Nucleus accumbens (tissue), 56 donors: ENCODE data around the gene SIAH1.
A peak's percentile ranks its signal among the peaks of the same experiment; 100 is the strongest.
"Not testable (repeated sequence)": the region's sequence is repeated elsewhere in the genome, so short reads cannot be mapped to it uniquely, and the experiment has no call there.

Experiments used
- DNase-seq, 56 donors: peaks; one replicate each; lab custom pipeline; 2025; lab: John Stamatoyannopoulos, UW

Gene SIAH1

GRCh38 chr16:48394355-48394703 lies 9.1 kb upstream of the SIAH1 start:
- DNase-seq: peak in 6 of 56 donors; percentile 6 to 40 (median 34)

- peak in 53 of 56 donors; percentile 18 to 85 (median 68) for DNase-seq
Observed at GRCh38 chr16:48393485-48394354, 8.5 kb upstream of the SIAH1 start.

DNA sequence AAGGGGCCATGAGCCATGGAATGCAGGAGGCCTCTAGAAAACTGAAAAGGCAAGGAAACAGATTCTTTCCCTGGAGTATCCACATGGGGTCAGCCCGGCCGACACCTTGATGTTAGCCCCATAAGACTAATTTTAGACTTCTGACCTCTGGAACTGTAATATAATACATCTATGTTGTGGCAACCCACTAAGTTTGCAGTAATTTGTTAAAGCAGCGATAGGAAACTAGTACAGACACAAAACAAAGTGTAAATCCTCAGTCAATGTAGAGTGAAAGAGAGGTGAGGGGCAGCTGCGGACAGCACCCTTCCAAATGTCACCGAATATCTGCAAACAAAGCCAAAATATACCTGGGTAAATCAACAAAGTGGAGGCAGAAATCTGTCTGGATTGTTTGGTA lies 7.2 kb upstream of the SIAH1 start:
- no peak for DNase-seq

DNA sequence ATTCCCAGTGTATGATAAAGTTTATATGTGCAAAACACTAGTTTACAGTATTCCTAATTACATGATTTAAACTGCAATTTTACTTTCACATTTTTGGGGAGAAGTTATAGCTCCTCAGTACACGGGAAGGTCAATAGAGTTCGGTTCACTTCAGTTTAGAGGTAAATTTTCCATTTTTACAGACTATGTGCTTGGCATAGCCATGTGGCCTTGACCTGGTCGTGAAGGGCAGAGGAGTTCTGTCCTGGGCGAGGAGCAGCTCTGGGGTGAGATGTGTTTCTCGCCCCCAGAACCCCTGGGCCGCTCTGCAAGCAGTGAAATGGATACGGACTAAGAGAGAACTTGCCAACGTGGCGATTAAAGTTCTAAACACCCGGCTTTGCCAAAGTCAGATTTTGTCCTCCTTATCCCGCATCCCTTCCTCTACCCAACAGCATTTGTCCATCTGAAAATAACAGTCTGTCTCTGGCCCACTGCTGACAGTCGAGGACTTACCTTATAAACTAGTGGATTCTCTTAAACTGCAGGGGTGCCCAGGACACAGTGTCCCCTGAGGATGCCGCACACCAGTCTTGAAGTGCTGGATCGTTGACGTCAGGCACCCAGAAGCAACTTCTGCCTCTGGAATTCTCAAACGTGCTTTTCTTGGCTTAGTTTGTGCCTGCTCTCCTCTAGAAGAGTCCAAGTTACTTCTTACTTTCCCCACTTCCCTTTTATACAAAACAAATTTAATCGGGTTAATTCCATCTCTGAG lies 1.5 kb upstream of the SIAH1 start:
- DNase-seq: peak in 1 of 56 donors; percentile 5

- peak in 51 of 56 donors; percentile 9 to 80 (median 52) for DNase-seq
Observed at GRCh38 chr16:48384520-48385252, 527 bp downstream of the SIAH1 start.

GRCh38 chr16:48383877-48384519 lies 1.2 kb downstream of the SIAH1 start:
- DNase-seq: peak in 2 of 56 donors; percentile 18 to 41

GRCh38 chr16:48383009-48383876 lies 2.0 kb downstream of the SIAH1 start:
- no peak for DNase-seq

- DNase-seq: no peak
Observed at GRCh38 chr16:48382131-48382530, 3.1 kb downstream of the SIAH1 start.

GRCh38 chr16:48381201-48381600 lies 4.0 kb downstream of the SIAH1 start:
- DNase-seq: no peak

DNA sequence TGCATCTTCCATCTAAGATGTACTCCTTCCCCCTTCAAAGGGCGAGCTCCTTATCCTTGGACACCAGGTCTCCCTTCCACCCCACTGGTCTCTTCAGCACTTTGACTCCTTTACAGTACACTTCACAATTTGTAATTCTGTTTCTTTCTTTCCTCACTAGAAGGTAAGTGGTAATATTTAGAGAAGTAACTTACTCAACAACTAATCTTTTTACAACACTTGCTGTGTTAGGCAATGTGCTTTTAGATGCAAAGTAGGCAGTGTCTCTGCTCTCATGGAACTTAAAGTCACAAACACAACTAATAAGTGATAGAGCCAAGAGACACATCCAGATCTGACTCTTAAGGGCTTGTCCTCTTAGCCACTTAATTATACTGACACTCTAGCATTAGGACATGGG lies 6.4 kb downstream of the SIAH1 start:
- DNase-seq: no peak

DNA sequence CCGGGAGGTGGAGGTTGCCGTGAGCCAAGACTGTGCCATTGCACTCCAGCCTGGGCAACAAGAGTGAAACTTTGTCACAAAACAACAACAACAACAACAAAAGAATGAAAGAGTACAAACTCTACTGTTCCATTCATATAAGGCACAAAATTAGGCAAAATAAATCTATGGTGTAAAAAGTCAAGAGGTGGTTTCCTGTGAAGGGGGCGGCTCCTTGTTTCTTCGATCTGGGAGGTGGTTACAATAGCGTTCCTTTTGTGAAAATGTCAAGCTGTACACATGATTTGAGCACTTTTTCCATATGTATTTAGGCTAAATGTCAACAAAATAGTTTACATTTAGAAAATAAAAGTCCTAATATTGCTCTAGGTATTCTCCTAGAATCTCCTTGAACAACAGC lies 6.9 kb downstream of the SIAH1 start:
- no peak for DNase-seq

- not testable (repeated sequence) for DNase-seq
Observed at GRCh38 chr16:48377301-48377700, 7.9 kb downstream of the SIAH1 start.

GRCh38 chr16:48374255-48374654 lies 11.0 kb downstream of the SIAH1 start:
- no peak for DNase-seq

- DNase-seq: no peak
Observed at GRCh38 chr16:48373258-48374029, 11.8 kb downstream of the SIAH1 start.

- DNase-seq: no peak
Observed at GRCh38 chr16:48372744-48373143, 12.5 kb downstream of the SIAH1 start.

- DNase-seq: no peak
Observed at GRCh38 chr16:48371393-48371780, 13.8 kb downstream of the SIAH1 start.

- not testable (repeated sequence) for DNase-seq
Observed at GRCh38 chr16:48370668-48371392, 14.4 kb downstream of the SIAH1 start.

DNA sequence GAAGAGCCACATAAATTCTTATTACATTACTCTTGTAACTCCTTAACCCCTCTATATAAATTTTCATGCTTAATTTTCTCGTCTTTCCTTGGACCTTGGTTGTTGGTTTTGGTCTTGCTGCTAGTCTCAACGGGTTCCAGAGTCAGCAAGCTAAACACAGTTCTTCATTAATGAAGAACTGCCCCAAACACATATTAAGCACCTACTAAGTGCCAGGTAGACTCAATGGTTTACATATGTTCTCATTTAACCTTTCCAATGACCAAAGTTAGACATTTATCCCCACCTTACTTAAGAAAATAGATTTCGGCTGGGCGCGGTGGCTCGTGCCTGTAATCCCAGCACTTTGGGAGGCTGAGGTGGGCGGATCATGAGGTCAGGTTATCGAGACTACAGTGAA lies 15.0 kb downstream of the SIAH1 start:
- DNase-seq: no peak
